ENCODE results near the gene PTPRN. TPM values are rescaled to one million over a fixed set of nuclear protein-coding genes. Genes with fewer than 3 reads are reported as not detected.
A peak's percentile ranks its signal among the peaks of the same experiment; 100 is the strongest.

The PTPRN gene
- total and polyA plus RNA-seq, 2 of the 4 experiments (the other 2 are of a cell fraction) = 5.2 to 22.0 TPM

DNA sequence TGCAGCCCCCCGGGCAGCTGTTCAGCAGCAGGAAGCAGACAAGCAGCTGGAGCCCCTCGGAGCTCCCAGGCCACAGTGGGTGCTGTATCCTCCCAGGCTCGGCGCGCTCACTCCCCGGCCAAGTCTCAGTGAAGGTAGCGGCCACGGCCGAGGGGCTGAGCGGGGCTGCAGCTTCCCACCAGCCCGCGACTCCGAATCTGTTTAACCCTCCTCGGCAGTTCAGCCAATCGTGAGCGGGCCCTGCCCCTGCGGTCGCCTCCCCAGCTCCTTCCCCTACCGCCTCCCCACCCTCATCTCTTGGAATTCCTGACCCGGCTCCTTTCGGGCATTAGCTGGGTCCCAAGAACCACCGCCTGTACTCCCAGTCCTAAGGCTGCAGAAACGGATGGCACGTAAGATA is 23.3 kb upstream of the PTPRN start, which contains the start of gene RESP18:
Gene RESP18 (minus strand): TSS at position 203 of the 400 bp plus-strand sequence.
- ChIA-PET CTCF (no interaction called here), POLR2A (ENCODE audit: unreplicated experiment) (no interaction called here)
- whole genome bisulfite sequencing, 2 experiments (ENCODE audit: extremely low coverage in 2 of 2, insufficient read length in 1 of 2) = 0% methylated on average over 8 of the region's 24 CpGs; no CpG with 5 or more reads in 1 of the 2 experiments
- H3K56ac ChIP-seq (ENCODE audit: extremely low read depth, insufficient read depth, low read length) = no peak within 1 kb of the TSS
- H3K9me3 ChIP-seq (ENCODE audit: control insufficient read depth, insufficient read depth, low read length) = peaks cover 6% of the 10 kb centered on the region
- dilution Hi-C loops (cut with HindIII; ENCODE audit: low sequenced_read_pairs, unreplicated experiment) = no loop called here
- H3K9ac ChIP-seq (ENCODE audit: low read depth, low read length) = no peak within 1 kb of the TSS
- H4K20me1 ChIP-seq (ENCODE audit: insufficient read depth, low read length) = no peaks in the 10 kb centered on the region
- no TSS peak for BruUV-seq (replicated peaks)
- peak within 1 kb of the TSS; percentile 69 for H2AFZ ChIP-seq (replicated peaks; ENCODE audit: low read length, poor library complexity)
- TF ChIP-seq CEBPB (IDR thresholded peaks at IDR 0.05; ENCODE audit: low read depth, low read length) (no peak), RFX5 (IDR thresholded peaks at IDR 0.05; ENCODE audit: low read depth, low read length) (no peak), MAFK (IDR thresholded peaks at IDR 0.05; ENCODE audit: low read depth, low read length) (no peak), POLR2A (IDR thresholded peaks at IDR 0.05; ENCODE audit: low read depth, low read length) (no peak)
- no peaks in the 10 kb centered on the region for H3K9me1 ChIP-seq (ENCODE audit: insufficient read depth, low read length)
- no peak for ATAC-seq (ENCODE audit: low read depth)
- no peak within 1 kb of the TSS for H2BK120ac ChIP-seq (ENCODE audit: low read depth, low read length)
- H2BK5ac ChIP-seq (ENCODE audit: low read depth, low read length, poor library complexity, severe bottlenecking) = no peak within 1 kb of the TSS
- H4K5ac ChIP-seq (ENCODE audit: low read depth, low read length) = no peak within 1 kb of the TSS
- H3K79me1 ChIP-seq (ENCODE audit: low read depth in 1 of 2, low read length in 2 of 2) = no peaks in the 10 kb centered on the region
- no peak within 1 kb of the TSS for H2BK20ac ChIP-seq (ENCODE audit: low read depth, low read length)
- H3K4ac ChIP-seq (ENCODE audit: low read depth, low read length) = no peak within 1 kb of the TSS
- no peak within 1 kb of the TSS for H4K91ac ChIP-seq (ENCODE audit: insufficient read depth, low read depth, low read length)
- no peak within 1 kb of the TSS for H3K27ac ChIP-seq (ENCODE audit: insufficient read depth, low read length)
- in situ Hi-C loops (cut with MboI; ENCODE audit: low sequenced_read_pairs) = no loop called here
- H3K23ac ChIP-seq (ENCODE audit: low read depth, low read length) = no peak within 1 kb of the TSS
- H3K4me1 ChIP-seq (ENCODE audit: control insufficient read depth, insufficient read depth, low read length) = no peaks in the 10 kb centered on the region
- H3K36me3 ChIP-seq (ENCODE audit: control insufficient read depth, insufficient read depth, low read length) = no peaks in the 10 kb centered on the region
- H3K27me3 ChIP-seq (ENCODE audit: control insufficient read depth, insufficient read depth, low read length) = peaks cover 56% of the 10 kb centered on the region
- no peak within 1 kb of the TSS for H3K14ac ChIP-seq (replicated peaks; ENCODE audit: low read depth, low read length)
- H2BK15ac ChIP-seq (ENCODE audit: low read depth, low read length) = no peak within 1 kb of the TSS
- H3K18ac ChIP-seq (ENCODE audit: low read depth, low read length) = no peak within 1 kb of the TSS
- intact Hi-C loops (cut with micrococcal nuclease) = no loop called here
- no peak within 1 kb of the TSS for H2AK9ac ChIP-seq (replicated peaks; ENCODE audit: low read depth, low read length, poor library complexity)
- H2AK5ac ChIP-seq (ENCODE audit: low read depth, low read length) = no peak within 1 kb of the TSS
- no peak for DNase-seq
- H4K8ac ChIP-seq (ENCODE audit: low read depth in 2 of 2, low read length in 2 of 2) = no peak within 1 kb of the TSS
- H3K4me2 ChIP-seq (ENCODE audit: low read depth, low read length) = peak within 1 kb of the TSS; percentile 48
- H3K4me3 ChIP-seq (ENCODE audit: insufficient read depth, low read depth, low read length) = no peak within 1 kb of the TSS
